SK-N-SH (cell line): ENCODE data around the gene CYBC1. TPM values are rescaled to one million over a fixed set of nuclear protein-coding genes. Genes with fewer than 3 reads are reported as not detected.

Experiments
- CTCF ChIA-PET: fragments of 300-600, 350-600 bp; formaldehyde crosslinking; extraction: SDS; loops from one replicate; lab custom pipeline; 2021; lab: Yijun Ruan, JAX
- POLR2A ChIA-PET: fragments of 350-600 bp; sonication (Branson Sonifier 250); formaldehyde crosslinking; extraction: SDS; loops from one replicate; lab custom pipeline; 2020; ENCODE audit warnings: antibody characterized with exemption, inconsistent platforms; lab: Yijun Ruan, JAX
- DNase-seq: peaks from one replicate; pipeline ENCODE4 v3.0.0; 2012
- H2AFZ ChIP-seq: fragments of 200-600 bp; sonication (generic); 2 replicates; pipeline ENCODE4 v1.8.1; 2016; ENCODE audit warnings: antibody characterized with exemption, mild to moderate bottlenecking, low read depth
- H3F3A ChIP-seq: fragments of 200-600 bp; sonication (generic); replicated peaks from 2 replicates; pipeline ENCODE3; 2016; ENCODE audit warnings: antibody characterized with exemption, mild to moderate bottlenecking; ENCODE audit not compliant: insufficient read depth
- H3K27ac ChIP-seq, 2 experiments: fragments of 200-500 bp in 1 of 2; fragments of 200-600 bp in 1 of 2; sonication (Bioruptor generic) in 1 of 2; sonication (generic), shearing (Covaris generic) in 1 of 2; 2 replicates each; pipeline versions ENCODE4 v1.5.1 to v1.6.1; 2014 to 2016; ENCODE audit warnings: low read depth in 2 of 2, inconsistent platforms in 1 of 2, low read length in 1 of 2, mild to moderate bottlenecking in 1 of 2, mixed read lengths in 1 of 2
- H3K27me3 ChIP-seq: fragments of 200-600 bp; sonication (generic), shearing (Covaris generic); 2 replicates; pipeline ENCODE4 v1.6.1; 2016; ENCODE audit warnings: mixed run types; ENCODE audit not compliant: insufficient read depth
- H3K36me3 ChIP-seq, 2 experiments: fragments of 200-500 bp in 1 of 2; fragments of 200-600 bp in 1 of 2; sonication (Bioruptor generic) in 1 of 2; sonication (generic) in 1 of 2; replicated peaks in 1 of 2; 2 replicates each; pipeline versions ENCODE3 to v1.5.1; 2014 to 2016; ENCODE audit warnings: low read length in 1 of 2, mild to moderate bottlenecking in 1 of 2; ENCODE audit not compliant: insufficient read depth in 2 of 2, control insufficient read depth in 1 of 2
- H3K4me1 ChIP-seq, 2 experiments: fragments of 200-500 bp in 1 of 2; fragments of 200-600 bp in 1 of 2; sonication (Bioruptor generic) in 1 of 2; sonication (generic), shearing (Covaris generic) in 1 of 2; 2 replicates each; pipeline versions ENCODE4 v1.5.1 to v1.6.1; 2014 to 2016; ENCODE audit warnings: low read depth in 1 of 2, low read length in 1 of 2, mixed run types in 1 of 2; ENCODE audit not compliant: insufficient read depth in 2 of 2, control insufficient read depth in 1 of 2
- H3K4me2 ChIP-seq: fragments of 200-600 bp; sonication (generic), shearing (Covaris generic); 2 replicates; pipeline ENCODE4 v1.6.1; 2017; ENCODE audit warnings: mixed run types
- H3K4me3 ChIP-seq, 2 experiments: fragments of 200-500 bp in 1 of 2; fragments of 200-600 bp in 1 of 2; sonication (Bioruptor generic) in 1 of 2; sonication (generic), shearing (Covaris generic) in 1 of 2; 2 replicates each; pipeline versions ENCODE4 v1.5.1 to v1.8.1; 2014 to 2016; ENCODE audit warnings: low read depth in 2 of 2, inconsistent platforms in 1 of 2, low read length in 1 of 2, mild to moderate bottlenecking in 1 of 2, mixed read lengths in 1 of 2, moderate library complexity in 1 of 2
- H3K79me2 ChIP-seq: fragments of 200-600 bp; sonication (generic); 2 replicates; pipeline ENCODE4 v1.8.1; 2017; ENCODE audit warnings: mild to moderate bottlenecking; ENCODE audit not compliant: insufficient read depth
- H3K9ac ChIP-seq: fragments of 200-600 bp; sonication (generic); 2 replicates; pipeline ENCODE4 v1.6.1; 2017; ENCODE audit warnings: mixed run types
- H3K9me2 ChIP-seq: fragments of 200-600 bp; sonication (generic); 2 replicates; pipeline ENCODE4 v1.6.1; 2017; ENCODE audit warnings: mixed run types
- H3K9me3 ChIP-seq: fragments of 200-600 bp; sonication (generic); 2 replicates; pipeline ENCODE4 v1.6.1; 2017; ENCODE audit warnings: mixed run types, mild to moderate bottlenecking, moderate library complexity
- H4K20me1 ChIP-seq: fragments of 200-600 bp; sonication (generic); 2 replicates; pipeline ENCODE4 v1.6.1; 2017; ENCODE audit warnings: mild to moderate bottlenecking, mixed run types; ENCODE audit not compliant: insufficient read depth
- ELF1 ChIP-seq: IDR thresholded peaks from 2 replicates; pipeline ENCODE4 v1.4.0; 2012
- EZH2phosphoT487 ChIP-seq: fragments of 200-600 bp; sonication (generic); IDR thresholded peaks from 2 replicates; pipeline ENCODE4 v1.6.1; 2017; ENCODE audit warnings: low read depth, mixed run types, mild to moderate bottlenecking, antibody characterized with exemption, moderate library complexity, borderline replicate concordance
- FOSL2 ChIP-seq: IDR thresholded peaks from 2 replicates; pipeline ENCODE4 v1.4.0; 2012; ENCODE audit warnings: low read depth, mild to moderate bottlenecking, moderate library complexity, borderline replicate concordance
- JUND ChIP-seq: IDR thresholded peaks from 2 replicates; pipeline ENCODE4 v1.4.0; 2012
- MEF2A ChIP-seq: IDR thresholded peaks from 2 replicates; pipeline ENCODE4 v1.4.0; 2012; ENCODE audit warnings: low read depth, borderline replicate concordance
- NFIC ChIP-seq: IDR thresholded peaks from 2 replicates; pipeline ENCODE4 v1.4.0; 2012; ENCODE audit warnings: borderline replicate concordance
- NRF1 ChIP-seq: IDR thresholded peaks from 2 replicates; pipeline ENCODE4 v1.6.1; 2012; ENCODE audit warnings: low read depth, mild to moderate bottlenecking, low read length
- POLR2AphosphoS5 ChIP-seq: IDR thresholded peaks from 2 replicates; pipeline ENCODE4 v1.6.1; 2012; ENCODE audit warnings: low read depth, low read length
- RXRA ChIP-seq: IDR thresholded peaks from 2 replicates; pipeline ENCODE4 v1.4.0; 2012; ENCODE audit warnings: low read depth, mild to moderate bottlenecking, borderline replicate concordance
- YY1 ChIP-seq: IDR thresholded peaks from 2 replicates; pipeline ENCODE4 v1.4.0; 2012; ENCODE audit warnings: low read depth, mild to moderate bottlenecking
- whole genome bisulfite sequencing: methylation state at CpG from one replicate; pipeline ENCODE4 v1.1.6; 2017; ENCODE audit warnings: low lambda C conversion rate; 5-methylcytosine and 5-hydroxymethylcytosine counted together
- polyA plus RNA-seq, 3 experiments: library from polyadenylated mRNA; depleted of rRNA; stranded (reverse); fragments of >200 nt; gene quantifications; 2 replicates each; pipeline ENCODE4 v1.2.3, GENCODE V29; 2012
- TF ChIP-seq, protein P1 (sequence below): IDR thresholded peaks from 2 replicates; pipeline ENCODE4 v1.4.0; 2012; ENCODE audit warnings: low read depth
- TF ChIP-seq, protein P2 (sequence below): IDR thresholded peaks from 2 replicates; pipeline ENCODE4; 2012
- TF ChIP-seq, protein P3 (sequence below): fragments of 150-350 bp; IDR thresholded peaks from 2 replicates; pipeline ENCODE4 v1.6.1; 2016; ENCODE audit warnings: mild to moderate bottlenecking, low read depth, low read length
- TF ChIP-seq, protein P4 (sequence below): IDR thresholded peaks from 2 replicates; pipeline ENCODE4 v1.4.0; 2012; ENCODE audit warnings: low read depth, borderline replicate concordance
- TF ChIP-seq, protein P5 (sequence below): IDR thresholded peaks from 2 replicates; pipeline ENCODE4 v1.6.1; 2012; ENCODE audit warnings: mild to moderate bottlenecking, low read depth, low read length, moderate library complexity

CYBC1 gene
- polyA plus RNA-seq, 1 of the 3 experiments (the other 2 are of a cell fraction): 165 TPM

DNA sequence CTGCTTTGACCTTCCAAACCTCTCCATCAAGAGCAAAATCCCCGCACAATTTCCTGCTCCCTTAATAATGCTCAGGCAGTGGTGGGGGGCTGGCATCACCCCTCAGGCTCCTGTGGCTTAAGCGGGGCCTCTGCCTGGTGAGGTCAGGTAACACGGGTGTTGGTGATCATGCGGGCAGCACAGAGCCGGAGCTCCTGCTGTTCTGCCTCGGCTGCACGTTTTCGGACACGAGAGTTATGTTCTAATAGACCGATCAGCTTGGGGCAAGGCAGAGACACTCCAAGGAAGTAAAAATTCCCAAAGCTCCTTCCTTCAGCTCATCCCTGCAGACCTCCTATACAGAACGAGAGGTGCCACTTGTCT, 14.0 kb upstream of the CYBC1 start:
- POLR2A ChIA-PET: no interaction called here
- no peaks in the 10 kb centered on the region for H3F3A ChIP-seq
- H3K27ac ChIP-seq: no peak overlapping the region
- H3K79me2 ChIP-seq: peaks cover 19% of the 10 kb centered on the region
- H3K4me2 ChIP-seq: no peak overlapping the region
- no peaks in the 10 kb centered on the region for H3K9me2 ChIP-seq
- TF ChIP-seq FOSL2 (no peak), MEF2A (no peak), NRF1 (no peak), POLR2AphosphoS5 (no peak), ELF1 (no peak), RXRA (no peak), NFIC (no peak), YY1 (no peak), JUND (no peak), EZH2phosphoT487 (no peak)
- TF ChIP-seq, protein P1, sequence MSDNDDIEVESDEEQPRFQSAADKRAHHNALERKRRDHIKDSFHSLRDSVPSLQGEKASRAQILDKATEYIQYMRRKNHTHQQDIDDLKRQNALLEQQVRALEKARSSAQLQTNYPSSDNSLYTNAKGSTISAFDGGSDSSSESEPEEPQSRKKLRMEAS: no peak
- TF ChIP-seq, protein P2, sequence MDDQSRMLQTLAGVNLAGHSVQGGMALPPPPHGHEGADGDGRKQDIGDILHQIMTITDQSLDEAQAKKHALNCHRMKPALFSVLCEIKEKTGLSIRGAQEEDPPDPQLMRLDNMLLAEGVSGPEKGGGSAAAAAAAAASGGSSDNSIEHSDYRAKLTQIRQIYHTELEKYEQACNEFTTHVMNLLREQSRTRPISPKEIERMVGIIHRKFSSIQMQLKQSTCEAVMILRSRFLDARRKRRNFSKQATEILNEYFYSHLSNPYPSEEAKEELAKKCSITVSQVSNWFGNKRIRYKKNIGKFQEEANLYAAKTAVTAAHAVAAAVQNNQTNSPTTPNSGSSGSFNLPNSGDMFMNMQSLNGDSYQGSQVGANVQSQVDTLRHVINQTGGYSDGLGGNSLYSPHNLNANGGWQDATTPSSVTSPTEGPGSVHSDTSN: no peak
- TF ChIP-seq, protein P3, sequence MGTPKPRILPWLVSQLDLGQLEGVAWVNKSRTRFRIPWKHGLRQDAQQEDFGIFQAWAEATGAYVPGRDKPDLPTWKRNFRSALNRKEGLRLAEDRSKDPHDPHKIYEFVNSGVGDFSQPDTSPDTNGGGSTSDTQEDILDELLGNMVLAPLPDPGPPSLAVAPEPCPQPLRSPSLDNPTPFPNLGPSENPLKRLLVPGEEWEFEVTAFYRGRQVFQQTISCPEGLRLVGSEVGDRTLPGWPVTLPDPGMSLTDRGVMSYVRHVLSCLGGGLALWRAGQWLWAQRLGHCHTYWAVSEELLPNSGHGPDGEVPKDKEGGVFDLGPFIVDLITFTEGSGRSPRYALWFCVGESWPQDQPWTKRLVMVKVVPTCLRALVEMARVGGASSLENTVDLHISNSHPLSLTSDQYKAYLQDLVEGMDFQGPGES: no peak
- TF ChIP-seq, protein P4, sequence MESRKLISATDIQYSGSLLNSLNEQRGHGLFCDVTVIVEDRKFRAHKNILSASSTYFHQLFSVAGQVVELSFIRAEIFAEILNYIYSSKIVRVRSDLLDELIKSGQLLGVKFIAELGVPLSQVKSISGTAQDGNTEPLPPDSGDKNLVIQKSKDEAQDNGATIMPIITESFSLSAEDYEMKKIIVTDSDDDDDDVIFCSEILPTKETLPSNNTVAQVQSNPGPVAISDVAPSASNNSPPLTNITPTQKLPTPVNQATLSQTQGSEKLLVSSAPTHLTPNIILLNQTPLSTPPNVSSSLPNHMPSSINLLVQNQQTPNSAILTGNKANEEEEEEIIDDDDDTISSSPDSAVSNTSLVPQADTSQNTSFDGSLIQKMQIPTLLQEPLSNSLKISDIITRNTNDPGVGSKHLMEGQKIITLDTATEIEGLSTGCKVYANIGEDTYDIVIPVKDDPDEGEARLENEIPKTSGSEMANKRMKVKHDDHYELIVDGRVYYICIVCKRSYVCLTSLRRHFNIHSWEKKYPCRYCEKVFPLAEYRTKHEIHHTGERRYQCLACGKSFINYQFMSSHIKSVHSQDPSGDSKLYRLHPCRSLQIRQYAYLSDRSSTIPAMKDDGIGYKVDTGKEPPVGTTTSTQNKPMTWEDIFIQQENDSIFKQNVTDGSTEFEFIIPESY: no peak
- TF ChIP-seq, protein P5, sequence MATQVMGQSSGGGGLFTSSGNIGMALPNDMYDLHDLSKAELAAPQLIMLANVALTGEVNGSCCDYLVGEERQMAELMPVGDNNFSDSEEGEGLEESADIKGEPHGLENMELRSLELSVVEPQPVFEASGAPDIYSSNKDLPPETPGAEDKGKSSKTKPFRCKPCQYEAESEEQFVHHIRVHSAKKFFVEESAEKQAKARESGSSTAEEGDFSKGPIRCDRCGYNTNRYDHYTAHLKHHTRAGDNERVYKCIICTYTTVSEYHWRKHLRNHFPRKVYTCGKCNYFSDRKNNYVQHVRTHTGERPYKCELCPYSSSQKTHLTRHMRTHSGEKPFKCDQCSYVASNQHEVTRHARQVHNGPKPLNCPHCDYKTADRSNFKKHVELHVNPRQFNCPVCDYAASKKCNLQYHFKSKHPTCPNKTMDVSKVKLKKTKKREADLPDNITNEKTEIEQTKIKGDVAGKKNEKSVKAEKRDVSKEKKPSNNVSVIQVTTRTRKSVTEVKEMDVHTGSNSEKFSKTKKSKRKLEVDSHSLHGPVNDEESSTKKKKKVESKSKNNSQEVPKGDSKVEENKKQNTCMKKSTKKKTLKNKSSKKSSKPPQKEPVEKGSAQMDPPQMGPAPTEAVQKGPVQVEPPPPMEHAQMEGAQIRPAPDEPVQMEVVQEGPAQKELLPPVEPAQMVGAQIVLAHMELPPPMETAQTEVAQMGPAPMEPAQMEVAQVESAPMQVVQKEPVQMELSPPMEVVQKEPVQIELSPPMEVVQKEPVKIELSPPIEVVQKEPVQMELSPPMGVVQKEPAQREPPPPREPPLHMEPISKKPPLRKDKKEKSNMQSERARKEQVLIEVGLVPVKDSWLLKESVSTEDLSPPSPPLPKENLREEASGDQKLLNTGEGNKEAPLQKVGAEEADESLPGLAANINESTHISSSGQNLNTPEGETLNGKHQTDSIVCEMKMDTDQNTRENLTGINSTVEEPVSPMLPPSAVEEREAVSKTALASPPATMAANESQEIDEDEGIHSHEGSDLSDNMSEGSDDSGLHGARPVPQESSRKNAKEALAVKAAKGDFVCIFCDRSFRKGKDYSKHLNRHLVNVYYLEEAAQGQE: no peak
- H3K27me3 ChIP-seq: no peaks in the 10 kb centered on the region
- CTCF ChIA-PET: interaction anchor here (0.6 kb wide), 1 partner anchor 1548 kb away, joined by 3 read pairs; no protein-coding TSS in a partner anchor
- no peak overlapping the region for H3K9ac ChIP-seq
- H3K9me3 ChIP-seq: no peaks in the 10 kb centered on the region
- 92% methylated on average over 11 of the region's 11 CpGs for WGBS
- peaks cover 48 to 56% of the 10 kb centered on the region in 2 experiments for H3K36me3 ChIP-seq
- H3K4me1 ChIP-seq: no peaks in the 10 kb centered on the region; a peak in 1 of 4 replicates
- H3K4me3 ChIP-seq: no peak overlapping the region
- peaks cover 2% of the 10 kb centered on the region; the same call in 1 of the 2 replicates for H4K20me1 ChIP-seq
- H2AFZ ChIP-seq: no peak overlapping the region
- no peak for DNase-seq
